Hematopoietic multipotent progenitor cell treated with erythropoietin and hydrocortisone succinate and interleukin-3 and kit ligand, for 15 days (in vitro differentiated cells): ENCODE results near the gene BPHL.
"Not testable (repeated sequence)": the region's sequence is repeated elsewhere in the genome, so short reads cannot be mapped to it uniquely, and the experiment has no call there.

Experiments used
- DNase-seq: peaks from one replicate; pipeline ENCODE4 v3.0.0-alpha.2; 2015; ENCODE audit warnings: low spot score

Gene BPHL

DNA sequence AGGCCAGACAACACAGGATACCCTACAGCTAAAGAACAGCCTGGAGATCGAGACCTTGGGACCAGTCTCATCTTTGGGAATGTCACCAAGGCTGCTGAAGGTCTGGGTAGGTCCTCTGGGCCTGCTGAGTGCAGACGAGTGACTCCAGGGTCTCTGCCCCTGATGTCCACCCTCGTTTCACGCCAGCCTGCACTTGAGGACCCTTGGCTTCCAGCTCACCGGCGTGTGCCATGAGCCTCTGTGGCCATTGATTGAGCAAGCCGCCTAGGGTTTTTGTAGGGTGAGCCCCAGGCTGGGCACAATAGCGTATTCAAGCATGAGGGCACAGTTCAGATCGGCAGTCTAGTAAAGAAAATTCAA lies 4.3 kb downstream of the BPHL start:
- DNase-seq, result no peak

DNA sequence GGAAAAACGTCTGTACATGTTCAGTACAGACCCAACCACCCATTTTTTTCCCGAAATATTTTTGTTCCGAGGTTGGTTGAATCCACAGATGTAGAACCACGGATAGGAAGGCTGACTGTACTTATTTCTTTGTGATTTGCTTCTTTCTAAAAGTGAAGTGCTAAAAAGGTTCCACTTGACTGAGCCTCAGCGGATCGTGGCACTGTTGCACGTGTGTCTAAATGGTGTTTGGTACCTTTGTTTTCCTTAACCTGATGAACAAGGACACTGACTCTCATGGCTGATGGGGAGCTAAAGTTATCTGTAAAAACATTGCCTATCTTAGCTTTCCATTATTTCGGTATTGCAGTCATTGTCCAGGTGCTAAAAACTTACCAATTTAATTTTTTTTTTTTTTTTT lies 6.2 kb downstream of the BPHL start:
- no peak for DNase-seq

DNA sequence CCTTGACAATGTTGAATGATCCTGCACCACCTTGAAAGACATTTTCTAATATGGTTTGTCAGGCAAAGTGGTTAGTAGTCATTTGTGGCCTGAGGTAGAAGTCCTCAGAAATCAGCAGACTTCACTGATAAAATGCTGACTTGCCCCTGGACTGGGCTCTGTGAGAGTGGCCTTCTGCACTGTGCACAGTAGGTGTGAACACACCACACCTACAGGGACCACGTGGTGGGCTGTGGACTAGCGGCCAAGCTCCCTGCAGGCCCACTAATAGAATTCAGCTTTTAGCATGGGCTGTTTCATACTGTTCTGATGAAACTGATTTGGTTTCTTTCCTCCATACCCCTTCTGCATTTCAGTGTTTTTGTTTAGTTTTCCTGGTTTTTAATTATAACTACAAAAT lies 7.3 kb downstream of the BPHL start:
- DNase-seq, result no peak

DNA sequence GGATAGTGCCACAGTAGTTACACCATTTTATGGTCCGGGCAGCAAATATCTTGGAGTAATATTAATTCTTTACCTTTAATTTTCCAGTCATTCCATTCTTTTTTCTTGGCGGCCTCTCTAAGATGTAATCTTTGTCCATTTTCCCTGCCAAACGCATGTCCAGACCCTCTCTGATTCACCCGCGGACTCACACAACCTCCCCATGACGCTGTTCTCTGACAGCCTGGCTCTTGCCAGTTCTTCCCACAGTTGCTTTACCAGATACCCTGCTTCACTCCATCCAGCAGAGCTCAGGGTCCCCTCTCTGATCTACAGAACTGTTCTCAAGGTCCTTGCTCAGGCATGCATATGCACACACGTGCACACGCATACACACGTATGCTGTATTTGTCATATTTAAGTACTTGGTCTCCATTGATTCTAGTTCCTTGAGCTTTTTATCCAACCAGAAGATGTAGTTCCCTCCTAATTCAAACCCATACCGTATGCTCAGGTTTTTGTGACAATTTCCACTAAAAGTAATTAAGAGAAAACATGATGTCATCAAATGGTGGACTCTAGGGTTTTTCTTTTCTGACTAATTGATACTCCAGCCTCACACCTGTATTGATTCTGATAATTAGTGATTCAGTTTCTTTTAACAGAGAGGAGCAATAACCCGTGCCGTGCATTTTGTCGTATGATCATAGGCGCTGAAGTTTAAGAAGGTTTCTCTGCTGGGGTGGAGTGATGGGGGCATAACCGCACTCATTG lies 10.0 kb downstream of the BPHL start:
- no peak for DNase-seq

DNA sequence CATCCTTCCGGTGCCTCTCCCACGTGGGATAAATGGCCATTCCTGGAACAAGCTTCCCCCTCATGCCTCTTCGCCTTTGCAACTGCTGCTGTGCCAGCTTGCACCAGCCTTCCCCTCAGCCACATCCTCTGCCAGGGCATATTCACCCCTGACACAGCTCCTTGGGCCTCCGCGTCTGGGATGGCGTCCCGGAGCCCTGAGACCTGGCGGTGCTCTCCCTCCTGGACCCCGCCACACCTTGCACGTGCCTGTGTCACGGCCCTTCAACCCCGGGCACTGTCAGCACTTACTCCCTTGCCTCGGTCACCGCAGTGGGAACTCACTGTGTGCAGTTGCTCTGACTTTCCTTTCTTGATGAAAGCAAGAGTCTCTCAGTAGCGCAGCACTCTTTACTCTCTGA lies 13.2 kb downstream of the BPHL start:
- DNase-seq, result no peak

DNA sequence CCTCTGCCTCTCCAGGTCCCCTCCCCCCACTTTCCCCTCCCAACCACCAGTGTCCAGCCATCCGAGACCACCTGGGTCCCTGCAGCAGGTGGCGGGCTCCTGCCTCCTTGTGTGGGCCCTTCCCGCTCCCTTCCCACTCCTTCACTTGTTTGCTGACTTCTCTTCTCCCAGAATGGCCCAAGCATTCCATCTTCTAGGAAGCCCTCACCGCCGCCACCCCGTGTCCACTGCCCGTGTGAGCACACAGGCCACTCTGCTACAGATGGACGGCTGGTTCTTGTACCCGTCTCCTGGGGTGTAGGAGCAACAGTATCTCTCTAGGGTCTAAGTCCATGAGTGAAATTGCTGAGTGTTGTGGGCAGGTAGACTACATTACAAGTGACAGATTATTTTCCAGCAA lies 15.0 kb downstream of the BPHL start:
- DNase-seq, result no peak

DNA sequence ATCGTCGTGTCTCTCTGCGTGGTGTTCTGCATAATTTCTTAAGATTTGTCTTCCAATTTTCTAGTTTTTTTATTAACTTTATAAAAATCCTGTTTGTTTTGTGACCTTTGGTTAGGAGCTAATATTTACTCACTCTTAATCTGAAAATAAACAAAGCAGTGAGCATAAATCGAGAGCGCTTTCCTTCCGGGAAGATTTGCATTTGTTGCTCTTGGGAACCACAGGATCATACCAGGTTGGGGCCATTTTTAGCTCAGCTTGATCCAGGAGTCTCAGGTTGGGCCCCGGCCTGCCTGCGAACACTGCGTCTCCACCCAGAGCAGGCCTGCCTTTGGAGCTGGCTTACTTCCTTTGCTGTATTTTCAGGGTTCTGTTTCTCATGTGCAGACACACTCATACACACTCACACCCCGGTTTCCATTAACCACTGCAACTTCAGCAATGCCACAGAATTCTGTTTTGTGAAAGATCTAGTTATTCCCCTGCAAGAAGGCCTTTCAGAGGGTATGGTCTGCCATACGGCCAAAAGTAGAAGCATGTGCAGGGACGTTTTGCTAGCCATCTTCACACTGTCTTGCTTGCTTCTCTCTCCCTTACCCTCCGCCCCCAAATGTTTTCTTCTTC lies 17.3 kb downstream of the BPHL start:
- DNase-seq, result no peak

DNA sequence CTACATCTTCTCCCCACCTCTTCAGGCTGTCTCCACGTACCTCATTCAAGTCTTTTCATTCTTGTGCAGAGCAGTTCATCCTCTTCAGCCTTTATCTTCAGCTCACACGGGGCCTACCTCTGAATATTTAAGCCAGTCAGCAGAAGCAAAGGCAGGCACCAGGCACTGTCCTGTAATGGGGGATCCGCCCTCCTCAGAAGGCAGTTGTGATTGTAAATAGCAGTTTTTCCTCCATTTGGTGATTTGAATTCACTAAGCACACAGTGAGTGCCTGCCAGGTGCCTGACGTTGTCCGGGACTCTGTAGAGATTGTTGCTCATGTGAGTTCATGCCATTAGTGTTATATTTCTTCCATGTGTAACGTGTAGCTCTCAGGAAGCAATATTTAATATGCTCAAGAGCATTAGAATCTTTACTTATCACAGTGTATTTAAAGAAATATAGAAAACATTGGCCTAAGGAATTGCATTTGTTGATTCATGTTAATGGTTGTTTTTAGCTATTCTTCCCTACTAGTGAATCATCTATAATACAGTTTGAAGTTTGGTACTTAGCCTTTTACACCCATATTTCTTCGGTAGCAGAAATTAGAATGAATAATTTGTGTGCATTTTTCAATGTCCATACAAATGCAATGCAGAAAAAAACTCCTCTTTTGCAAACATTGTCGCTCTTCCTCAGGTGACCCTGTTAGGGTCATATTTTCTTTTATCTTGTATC lies 17.9 kb downstream of the BPHL start:
- no peak for DNase-seq

GRCh38 chr6:3137057-3137777 lies 18.7 kb downstream of the BPHL start:
- DNase-seq, result no peak

DNA sequence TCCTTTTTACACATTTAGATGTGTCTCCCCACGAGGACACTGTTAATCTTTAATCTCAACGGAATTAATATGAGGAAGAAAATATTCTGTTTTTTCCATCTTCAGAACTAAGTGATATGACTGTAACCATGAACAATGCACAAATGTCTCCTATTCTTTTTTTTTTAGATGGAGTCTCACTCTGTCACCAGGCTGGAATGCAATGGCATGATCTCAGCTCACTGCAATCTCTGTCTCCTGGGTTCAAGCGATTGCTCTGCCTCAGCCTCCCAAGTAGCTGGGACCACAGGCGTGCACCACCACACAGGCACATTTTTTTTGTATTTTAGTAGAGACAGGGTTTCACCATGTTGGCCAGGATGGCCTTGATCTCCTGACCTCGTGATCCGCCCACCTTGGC lies 19.4 kb downstream of the BPHL start:
- not testable (repeated sequence) for DNase-seq

DNA sequence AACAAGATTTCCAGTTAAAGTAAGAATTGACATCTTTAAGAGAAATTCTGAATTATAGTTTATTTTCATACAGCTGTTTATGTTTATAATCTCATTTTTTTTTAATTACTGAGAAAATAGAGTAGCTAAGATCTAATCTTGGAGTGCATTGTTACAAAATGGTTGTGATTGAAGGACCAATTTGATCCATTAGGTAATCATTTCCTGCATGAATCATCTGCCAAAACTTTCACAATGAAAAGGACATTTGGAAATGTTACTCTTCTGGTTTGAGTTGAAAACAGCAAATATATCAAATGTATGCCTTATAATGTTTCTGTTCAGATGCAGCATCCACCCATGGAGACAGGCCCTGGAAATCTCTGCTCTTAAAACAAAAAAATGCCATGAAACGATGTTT lies 19.8 kb downstream of the BPHL start:
- DNase-seq, result no peak

- DNase-seq, result no peak
Measured at GRCh38 chr6:3139090-3139903, 20.8 kb downstream of the BPHL start.

DNA sequence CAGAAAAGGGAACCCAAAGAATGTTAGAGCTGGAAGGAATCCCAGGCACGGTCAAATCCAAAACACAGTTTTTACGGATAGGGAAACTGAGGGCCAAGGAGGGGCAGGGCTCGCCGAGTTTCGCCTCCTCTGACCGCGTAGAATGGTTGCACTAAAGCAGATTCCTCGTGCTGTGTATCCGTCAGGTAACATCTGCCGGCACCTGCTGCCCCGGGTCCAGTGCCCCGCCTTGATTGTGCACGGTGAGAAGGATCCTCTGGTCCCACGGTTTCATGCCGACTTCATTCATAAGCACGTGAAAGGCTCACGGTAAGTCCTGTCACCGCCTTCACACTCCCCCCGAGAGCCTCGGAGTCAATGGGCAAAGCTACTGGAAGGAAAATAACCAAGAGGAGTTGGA lies 21.7 kb downstream of the BPHL start:
- DNase-seq, result no peak

GRCh38 chr6:3142536-3142935 lies 24.0 kb downstream of the BPHL start:
- DNase-seq, result no peak

- DNase-seq, result no peak
Measured at GRCh38 chr6:3143158-3143557, 24.6 kb downstream of the BPHL start.

DNA sequence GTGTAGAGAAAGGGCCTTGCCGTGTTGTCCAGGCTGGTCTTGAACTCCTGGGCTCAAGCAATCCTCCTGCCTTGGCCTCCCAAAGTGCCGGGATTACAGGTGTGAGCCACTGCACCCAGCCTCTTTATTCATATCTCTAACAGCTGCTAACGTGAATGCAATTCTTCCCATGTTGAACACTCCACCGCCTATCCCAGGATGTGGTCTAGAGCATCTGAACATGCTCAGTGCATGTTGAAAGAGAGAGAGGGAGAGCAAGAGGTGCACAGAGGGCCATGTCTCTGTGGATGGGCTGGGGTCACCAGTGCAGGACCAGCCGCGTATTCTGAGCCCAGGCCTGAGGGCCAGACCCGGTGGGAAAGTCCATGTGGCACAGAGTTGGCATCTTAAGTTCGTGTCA lies 26.1 kb downstream of the BPHL start:
- no peak for DNase-seq

GRCh38 chr6:3147914-3148757 lies 29.6 kb downstream of the BPHL start:
- no peak for DNase-seq

DNA sequence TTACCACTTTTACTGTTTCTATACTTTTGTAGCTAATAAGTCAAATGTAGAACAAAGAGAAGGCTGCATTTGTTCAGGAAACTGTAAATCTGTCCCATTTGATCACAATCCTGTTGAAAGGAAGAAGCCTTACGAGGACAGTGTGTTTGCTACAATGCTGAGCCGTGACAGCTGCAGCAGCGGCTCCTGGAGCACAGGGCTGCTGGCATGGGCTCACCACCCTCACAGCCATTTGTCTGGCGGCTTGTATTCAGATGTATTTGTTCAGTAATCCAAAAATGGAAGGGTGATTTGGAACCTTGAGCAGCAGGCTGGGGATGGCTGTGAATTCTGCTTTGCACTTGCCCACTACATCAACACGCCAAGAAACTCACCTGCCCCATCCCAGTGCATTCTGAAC lies 33.2 kb downstream of the BPHL start:
- no peak for DNase-seq

GRCh38 chr6:3152689-3153088 lies 34.2 kb downstream of the BPHL start:
- no peak for DNase-seq

DNA sequence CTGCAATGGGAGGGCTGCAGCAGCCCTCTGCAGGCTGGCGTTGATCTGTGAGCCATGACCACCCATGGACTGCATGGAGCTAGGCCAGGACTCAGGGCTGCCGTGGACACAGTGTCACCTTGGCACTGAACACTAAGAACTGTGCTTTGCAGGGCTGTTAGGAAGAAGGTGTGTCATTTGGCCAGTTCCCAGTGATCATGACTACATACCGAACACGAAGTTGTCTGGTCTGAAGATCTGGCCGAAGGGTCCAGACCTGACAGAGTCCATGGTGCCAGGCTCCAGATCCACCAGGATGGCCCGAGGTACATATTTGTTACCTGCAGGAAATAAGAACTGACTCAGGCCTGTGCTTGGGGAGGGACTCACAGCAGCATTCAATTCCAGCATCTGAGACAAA lies 36.9 kb downstream of the BPHL start:
- not testable (repeated sequence) for DNase-seq
